HuH-7 (cell line): ENCODE measurements around the gene FAM76A.
"Not testable (repeated sequence)": the region's sequence is repeated elsewhere in the genome, so short reads cannot be mapped to it uniquely, and the experiment has no call there.

ENCODE experiments used
- DNase-seq: peaks from one replicate; pipeline ENCODE4 v3.0.0; 2011; ENCODE audit warnings: low spot score

FAM76A gene

DNA sequence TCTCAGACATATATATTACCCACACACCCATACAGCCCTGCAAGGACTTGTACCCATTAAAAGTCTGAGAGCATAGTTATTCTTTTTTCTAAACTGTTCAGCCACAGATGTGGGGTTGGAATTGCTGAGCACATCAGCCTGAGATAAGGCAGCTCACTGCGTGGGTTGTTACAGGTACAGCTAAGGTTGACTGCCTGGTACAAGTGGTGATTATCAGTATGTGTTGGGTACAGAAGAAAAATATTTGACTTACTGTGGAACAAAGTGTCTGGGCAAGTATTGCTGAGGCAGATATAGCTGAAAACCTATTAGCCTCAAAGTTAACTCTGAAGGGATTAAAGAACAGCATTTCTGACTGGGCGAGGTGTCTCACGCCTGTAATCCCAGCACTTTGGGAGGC, 52.3 kb downstream of the FAM76A start:
- DNase-seq, result no peak

GRCh38 chr1:27779122-27779521, 53.4 kb downstream of the FAM76A start:
- no peak for DNase-seq

DNA sequence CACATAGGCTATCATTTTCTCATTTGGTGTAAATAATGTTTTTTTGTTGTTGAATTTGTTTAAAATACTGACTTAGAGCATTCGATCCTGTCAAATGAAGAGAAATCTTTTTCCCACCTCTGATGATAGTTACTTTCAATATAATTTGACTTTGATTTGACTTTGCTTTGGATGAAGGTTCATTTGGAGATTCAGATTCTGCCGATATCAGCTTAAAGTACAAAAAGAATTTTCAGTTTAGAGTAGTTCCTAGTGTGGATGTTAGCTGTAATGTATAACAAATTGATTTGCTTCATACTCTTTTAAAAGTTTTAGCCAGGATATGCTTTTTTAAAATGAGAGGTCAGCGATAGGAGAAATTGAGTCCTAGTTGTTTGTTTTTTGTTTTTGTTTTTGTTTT, 57.2 kb downstream of the FAM76A start:
- DNase-seq, result no peak

GRCh38 chr1:27784700-27785099, 58.9 kb downstream of the FAM76A start:
- DNase-seq, result no peak

GRCh38 chr1:27785781-27786455, 60.2 kb downstream of the FAM76A start:
- DNase-seq, result no peak

GRCh38 chr1:27787895-27788294, 62.1 kb downstream of the FAM76A start:
- no peak for DNase-seq

GRCh38 chr1:27789540-27790041, 63.8 kb downstream of the FAM76A start:
- no peak for DNase-seq

DNA sequence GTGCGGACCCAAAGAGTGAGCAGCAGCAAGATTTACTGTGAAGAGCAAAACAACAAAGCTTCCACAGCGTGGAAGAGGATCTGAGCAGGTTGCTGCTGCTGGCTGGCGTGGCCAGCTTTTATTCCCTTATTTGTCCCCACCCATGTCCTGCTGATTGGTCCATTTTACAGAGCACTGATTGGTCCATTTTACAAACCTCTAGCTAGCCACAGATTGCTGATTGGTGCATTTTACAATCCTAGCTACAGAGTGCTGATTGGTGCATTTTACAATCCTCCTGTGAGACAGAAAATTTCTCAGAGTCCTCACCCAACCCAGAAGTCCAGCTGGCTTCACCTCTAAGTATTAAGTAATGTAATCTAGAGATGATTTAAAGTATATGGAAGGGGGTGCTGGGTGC, 64.5 kb downstream of the FAM76A start:
- not testable (repeated sequence) for DNase-seq

GRCh38 chr1:27795601-27796000, 69.8 kb downstream of the FAM76A start:
- DNase-seq, result no peak

- no peak for DNase-seq
Observed at GRCh38 chr1:27804791-27805190, 79.0 kb downstream of the FAM76A start.

DNA sequence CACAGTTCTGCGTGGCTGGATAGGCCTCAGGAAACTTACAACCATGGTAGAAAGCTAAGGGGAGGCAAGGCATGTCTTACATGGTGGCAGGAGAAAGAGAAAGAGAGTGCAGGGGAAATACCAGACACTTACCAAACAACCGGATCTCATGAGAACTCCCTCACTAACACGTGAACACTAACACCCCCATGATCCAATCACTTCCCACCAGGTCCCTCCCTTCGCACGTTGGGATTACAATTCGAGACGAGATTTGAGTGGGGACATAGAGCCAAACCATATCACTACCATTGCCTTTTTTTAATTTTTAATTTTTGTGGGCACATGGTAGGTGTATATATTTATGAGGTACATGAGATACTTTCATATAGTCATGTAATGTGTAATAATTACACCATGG, 81.0 kb downstream of the FAM76A start:
- no peak for DNase-seq

GRCh38 chr1:27807385-27807784, 81.6 kb downstream of the FAM76A start:
- DNase-seq, result no peak

GRCh38 chr1:27808131-27808530, 82.4 kb downstream of the FAM76A start:
- DNase-seq, result not testable (repeated sequence)

GRCh38 chr1:27809883-27810282, 84.1 kb downstream of the FAM76A start:
- DNase-seq, result no peak

DNA sequence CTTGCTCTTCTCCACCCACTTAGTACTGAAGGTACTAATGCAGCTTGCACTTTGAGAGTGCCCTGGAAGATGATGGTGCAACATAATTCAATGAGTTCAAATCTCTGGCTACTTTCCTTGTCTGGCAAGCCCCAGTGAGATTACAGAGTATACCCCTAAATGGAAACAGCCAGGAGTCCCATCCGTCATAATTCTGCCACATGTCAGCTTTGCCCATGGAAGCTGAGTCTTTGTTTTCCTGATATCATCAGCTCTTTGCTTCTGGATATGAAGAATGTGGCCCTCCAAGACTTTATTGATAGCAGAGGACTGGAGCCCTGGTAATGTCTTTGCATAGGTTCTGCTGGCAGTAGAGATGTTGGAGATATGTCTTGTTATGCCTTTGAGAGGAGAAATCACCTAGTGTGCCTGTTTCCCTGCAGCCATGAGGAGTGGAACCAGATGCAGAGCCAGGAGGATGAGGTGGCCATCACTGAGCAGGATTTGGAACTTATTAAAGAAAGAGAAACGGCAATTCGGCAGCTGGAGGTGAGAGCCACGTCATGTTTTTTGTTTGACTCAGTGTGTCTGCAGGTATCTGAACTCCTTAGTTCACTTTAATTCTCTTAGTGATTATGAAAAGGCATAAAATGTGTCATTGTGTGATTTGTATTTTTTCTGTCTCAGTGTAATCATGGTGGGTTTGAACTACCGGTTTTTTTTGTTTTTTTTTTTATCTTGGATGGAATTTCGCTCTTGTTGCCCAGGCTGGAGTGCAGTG, 86.2 kb downstream of the FAM76A start:
- DNase-seq, result no peak
